HG02642 (cell line): Measurements from ENCODE around the gene FAM171A1.

ENCODE experiments used
- ATAC-seq: cut with Tn5 transposase; IDR thresholded peaks from one replicate; pipeline ENCODE4 v1.9.1; 2021; ENCODE audit warnings: mild to moderate bottlenecking; ENCODE audit not compliant: unreplicated experiment, poor library complexity

FAM171A1 gene

DNA sequence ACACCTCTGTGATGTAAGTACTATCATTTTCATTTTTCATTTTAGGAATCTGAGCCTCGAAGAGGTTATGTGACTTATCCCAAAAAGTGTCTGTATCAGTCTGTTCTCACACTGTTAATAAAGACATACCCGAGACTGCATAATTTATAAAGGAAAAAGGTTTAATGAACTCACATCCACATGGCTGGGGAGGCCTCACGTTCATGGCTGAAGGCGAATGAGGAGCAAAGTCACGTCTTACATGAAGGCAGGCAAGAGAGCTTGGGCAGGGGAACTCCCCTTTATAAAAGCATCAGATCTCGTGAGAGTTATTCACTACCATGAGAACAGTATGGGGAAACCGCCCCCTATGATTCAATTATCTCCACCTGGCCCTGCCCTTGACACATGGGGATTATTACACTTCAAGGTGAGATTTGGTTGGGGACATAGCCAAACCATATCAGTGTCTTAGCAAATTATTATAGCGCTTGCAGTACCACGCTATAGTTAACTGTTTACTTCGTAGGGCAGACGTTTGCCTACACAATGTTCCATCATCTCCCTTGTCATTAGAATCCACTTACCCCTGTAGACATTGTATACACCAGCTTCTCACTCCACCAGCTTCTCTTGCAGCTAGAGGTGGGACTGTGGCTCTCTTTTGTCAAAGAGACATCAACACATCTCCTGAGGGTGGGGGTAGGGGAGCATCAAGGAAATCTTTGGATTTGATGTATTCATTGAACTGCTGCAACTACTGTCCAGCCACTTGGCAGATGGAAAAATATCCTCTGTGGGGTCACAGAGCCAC lies 187.2 kb downstream of the FAM171A1 start:
- ATAC-seq: no peak

DNA sequence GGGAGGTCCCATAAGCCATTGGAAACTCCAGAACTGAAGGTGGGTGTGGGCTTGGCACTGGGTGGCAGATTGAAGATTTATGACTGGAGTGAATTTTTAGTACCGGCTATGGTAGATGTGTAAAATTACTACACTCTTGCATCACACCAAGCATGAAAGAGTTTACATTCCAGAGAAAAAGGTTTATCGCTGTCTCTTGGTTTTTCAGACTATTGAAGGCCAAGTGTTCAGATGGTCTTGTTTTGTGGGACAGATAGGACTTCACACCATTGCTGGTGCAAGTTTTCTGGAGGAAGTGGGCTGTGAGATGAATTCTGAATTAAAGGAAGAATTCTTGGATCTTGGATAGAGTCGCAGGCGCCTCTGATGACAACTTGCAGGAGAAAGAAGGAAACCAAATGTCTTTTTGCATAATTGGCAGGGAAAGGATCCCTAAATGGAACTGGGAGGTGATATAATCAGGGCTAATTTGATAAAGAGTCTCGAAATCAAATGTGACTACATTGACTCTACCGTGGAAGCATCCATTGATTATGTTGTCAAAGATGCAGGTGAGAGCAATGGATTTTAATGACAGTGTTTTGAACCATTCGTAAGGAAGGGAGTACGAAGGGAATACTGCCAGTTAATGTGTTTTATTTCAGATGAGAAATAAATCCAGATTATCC lies 188.4 kb downstream of the FAM171A1 start:
- no peak for ATAC-seq

DNA sequence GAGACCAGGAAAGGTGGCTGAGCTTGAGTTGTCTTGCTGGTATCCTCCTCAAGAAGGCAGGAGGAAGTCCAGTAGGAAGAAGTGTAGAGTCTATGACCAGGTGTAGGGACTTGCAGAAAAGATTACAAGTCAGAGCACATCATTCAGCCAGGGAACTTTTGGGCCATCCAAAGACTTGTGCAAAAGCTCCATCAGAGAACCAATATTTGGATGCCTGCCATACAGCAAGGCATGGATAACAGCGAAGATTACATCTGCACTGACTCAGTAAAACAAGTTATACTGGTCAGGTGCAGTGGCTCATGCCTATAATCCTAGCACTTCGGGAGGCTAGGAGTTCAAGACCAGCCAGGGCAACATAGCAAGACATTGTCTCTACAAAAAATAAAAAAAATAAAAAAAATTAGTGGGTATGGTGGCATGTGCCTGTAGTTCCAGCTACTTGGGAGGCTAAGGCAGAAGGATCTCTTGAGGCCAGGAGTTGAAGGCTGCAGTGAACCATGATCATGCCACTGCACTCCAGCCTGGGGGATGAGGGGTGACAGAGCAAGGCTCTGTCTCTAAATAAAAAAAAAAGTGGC lies 189.4 kb downstream of the FAM171A1 start:
- no peak for ATAC-seq

DNA sequence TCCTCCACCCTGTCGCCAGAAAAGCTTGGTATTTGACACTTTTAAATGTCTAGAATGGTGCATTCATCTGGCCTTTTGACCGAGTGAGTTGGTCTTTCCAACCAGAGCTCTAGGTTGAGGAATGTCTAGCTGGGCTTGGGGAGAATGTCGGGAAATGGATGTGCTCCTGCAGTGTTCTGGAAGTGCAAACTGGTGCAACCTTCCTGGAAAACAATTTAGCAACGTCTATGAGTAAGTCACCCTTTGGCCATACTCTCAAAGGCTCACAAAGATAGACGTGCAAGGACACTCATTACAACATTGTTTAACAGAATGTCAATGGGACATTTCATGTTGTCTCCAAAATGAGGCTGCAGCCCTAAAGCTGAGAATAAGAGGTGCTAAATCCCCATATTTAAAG lies 190.4 kb downstream of the FAM171A1 start:
- no peak for ATAC-seq

DNA sequence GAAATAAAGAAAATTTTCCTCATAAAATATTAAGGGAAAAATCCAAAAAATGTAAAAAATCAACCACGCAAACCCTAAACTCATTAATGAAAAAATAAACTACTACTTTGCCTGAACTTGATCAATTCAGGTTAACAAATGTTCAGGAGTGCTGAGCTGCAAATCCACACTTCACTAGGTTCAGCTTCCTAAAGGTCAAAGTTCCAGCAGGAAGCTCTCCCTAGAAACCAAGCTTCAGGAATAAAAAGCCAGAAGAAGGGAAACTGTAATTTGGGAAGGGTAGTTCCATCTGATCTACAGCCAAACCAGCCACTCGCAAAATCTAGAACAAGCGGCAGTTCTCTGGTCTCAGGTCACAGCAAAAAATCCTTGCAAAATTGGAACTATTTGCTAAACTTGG lies 194.8 kb downstream of the FAM171A1 start:
- ATAC-seq: no peak

DNA sequence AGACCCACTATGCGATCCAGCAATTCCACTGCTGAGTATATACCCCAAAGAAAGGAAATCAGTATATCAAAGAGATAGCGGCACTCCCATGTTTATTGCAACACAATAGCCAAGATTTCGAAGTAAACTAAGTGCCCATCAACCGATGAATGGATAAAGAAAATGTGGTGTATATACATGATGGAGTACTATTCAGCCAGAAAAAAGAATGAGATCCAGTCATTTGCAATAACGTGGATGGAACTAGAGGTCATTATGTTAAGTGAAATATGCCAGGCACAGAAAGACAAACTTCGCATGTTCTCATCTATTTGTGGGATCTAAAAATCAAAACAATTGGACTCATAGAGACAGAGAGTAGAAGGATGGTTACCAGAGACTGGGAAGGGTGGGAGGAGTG lies 195.5 kb downstream of the FAM171A1 start:
- ATAC-seq: no peak

DNA sequence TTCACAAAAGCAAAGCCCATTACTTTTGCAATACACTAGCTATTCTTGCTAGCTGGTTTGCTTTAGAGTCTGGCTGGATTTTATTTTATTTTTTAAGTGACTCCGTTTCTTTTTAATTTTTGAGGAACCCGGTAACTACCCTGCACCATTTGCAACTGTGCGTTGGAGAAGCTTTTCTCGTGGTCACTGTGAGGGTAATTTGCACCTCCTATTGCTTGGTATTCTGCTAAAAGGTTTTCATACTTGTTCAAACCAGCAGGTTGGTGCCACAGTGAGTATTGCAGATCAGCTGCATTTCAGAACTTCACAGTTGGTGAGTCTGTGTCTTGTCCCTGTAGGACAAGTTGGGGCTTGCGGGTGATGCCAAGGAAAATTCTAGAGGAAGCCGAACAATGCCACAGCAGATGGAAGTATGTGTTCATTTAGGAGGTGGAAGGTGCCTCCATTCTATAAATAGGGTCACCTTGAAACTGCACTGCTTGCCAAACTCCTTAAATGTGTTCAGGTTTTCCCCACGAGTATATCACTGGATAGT lies 198.7 kb downstream of the FAM171A1 start:
- no peak for ATAC-seq

DNA sequence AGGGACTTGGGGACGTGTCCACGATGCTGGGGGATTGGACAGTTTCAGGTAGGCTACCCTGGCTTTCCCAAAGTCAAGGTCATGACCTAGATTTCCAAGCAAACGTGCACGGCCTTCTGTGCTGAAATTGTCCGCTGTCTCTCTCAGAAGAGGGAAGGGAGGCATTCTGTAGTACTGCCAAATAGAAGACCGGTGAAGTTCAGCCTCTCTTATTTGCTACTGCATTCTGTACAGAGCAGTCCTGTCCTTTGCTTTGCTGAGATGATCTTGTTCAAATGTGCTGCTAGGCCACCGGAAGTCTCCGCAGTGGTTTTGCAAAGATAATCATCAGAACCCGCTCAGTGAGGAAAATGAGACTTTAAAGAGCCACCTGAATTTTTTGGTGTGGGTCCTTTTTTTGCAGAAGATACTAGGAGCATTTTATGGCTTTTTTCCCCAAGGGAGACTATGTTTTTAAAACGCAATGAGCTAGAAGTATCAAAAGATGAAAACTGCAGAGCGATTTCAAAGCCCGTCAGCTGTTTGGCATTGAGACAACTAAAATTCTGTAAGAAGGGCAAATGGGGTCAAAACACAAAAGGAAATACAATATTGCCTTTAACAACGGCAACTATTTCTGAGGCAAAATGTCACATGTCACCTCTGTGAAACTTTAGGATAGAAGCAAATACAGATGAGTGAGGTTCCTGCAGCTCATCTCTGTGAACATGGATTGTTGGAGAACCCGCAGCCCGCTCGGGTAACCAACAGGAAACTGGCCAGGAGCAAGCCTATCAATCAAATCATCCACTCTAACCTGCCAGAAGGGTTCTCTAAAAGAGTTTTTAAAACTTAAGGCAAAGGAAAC lies 201.3 kb downstream of the FAM171A1 start:
- no peak for ATAC-seq

DNA sequence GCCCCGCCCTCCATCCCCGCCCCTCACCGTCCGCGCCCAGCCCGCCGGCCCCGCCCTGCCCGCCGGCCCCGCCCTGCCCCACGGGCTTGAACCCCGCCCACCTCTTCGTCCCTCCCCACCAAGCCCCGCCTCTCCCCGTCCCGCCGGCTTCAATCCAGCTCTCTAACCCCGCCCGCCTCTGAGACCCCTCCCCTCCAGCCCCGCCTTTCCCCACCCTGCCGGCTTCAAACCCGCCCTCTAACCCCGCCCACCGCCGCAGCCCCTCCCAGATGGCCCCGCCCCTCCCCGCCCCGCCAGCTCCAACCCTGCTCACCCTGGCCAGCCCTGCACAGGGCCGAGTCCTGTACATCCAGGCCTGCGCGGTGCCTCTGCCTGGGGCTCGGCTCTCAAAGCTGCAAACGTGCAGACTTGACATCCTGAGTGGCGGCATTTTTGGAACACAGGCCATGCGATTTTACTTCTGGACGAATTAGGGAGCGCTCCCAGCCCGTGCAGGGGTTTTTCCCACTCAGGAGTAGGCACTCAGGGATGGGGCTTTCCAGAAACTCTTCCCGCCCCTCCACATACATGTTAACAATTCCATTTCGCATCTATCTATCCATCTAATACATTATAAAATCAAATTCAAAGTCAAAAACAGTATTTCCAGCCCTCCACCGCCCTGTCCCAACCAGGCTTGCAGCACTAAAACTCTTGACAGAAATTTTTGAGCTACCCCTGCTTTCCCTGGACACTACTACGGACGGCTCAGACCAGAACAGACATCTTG lies 202.1 kb downstream of the FAM171A1 start:
- ATAC-seq: peak; percentile 47

DNA sequence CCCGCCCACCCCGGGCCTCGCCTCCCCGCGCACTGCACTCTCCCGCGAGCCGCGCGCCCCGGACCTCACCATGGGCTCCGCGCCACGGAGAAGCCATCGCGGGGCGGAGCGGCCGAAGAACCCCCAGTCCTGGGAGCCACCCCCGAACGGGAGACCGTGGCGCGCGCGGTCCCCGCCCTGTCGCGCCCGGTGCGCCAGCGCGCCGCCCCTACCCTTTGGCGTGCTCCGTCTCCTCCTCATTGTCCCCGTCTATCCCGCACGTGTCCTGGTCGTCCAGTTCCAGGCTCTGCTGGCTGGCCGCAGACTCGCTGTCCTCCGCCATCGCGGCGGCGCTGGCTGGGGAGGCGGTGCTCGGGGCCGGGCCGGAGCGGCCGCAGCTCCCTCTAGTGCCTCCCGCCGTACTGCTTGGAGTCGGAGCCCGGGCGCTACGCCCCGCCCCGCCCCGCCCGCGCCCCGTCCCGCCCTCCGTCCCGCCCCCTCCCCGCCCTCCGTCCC lies 202.8 kb downstream of the FAM171A1 start, which contains the start of gene NMT2:
TSS of gene NMT2 (minus strand) at position 403 of the 495 bp plus-strand sequence. CDS start at position 322, 81 bp downstream.
- peak; percentile 93 for ATAC-seq

DNA sequence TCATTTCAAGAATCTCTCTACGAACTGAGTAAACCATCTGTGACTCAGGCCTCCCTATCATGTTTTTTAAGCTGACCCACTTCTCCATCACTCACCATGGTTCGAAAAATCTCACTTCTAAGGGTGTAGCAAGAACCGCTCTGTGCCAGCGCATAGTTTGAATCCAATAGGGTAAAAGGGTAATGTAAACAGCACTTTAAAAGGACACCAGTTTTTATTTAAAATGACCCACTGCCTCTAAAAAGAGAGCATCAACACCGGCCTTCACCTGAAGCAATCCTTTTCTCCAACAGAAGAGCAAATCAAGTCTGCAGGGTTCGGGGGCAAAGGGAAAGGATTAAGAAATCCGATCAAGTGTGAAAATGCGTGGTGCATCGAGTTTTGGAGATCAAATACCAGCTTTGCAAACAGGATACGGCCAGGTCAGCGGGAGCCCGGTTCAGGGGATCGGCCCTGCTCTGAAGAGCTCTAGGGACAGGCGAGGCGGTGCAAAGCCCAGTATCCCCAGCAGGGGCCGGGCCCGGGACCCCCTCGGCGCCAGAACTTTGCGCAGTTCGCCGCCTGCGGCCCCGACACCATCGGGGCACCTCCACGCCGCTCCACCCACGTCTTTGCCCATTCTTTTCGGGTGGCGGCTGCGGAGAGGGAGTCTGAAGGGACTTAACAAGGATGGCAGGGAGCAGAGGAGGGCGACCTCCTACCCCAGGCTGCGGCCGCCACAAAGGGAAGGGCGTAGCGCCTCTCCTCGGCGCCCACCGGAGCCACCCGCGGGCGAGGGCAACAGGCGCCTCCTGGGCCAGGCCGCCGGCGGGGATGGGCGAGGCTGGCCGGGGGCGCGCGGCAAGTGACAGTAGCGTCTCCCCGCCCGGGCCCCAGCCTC lies 203.4 kb downstream of the FAM171A1 start:
- ATAC-seq: peak; percentile 43

DNA sequence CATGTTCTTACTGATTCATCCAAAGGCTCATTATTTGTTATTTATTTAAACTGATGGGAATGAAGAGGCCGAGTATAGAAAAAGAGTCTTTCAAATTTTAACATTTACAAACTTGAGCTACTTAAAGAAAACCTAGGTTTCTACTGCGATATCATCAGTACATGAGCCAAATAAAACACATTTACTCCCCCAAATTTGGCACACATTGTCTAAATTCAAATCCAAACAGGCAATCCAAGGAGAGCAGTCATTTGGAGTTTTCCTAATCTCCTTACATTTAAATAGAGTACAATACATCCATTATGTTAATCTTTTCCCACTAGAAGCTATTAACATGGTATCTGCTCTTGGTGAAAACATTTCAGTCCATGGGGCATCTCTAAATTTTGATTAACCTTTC lies 204.8 kb downstream of the FAM171A1 start:
- ATAC-seq: no peak

DNA sequence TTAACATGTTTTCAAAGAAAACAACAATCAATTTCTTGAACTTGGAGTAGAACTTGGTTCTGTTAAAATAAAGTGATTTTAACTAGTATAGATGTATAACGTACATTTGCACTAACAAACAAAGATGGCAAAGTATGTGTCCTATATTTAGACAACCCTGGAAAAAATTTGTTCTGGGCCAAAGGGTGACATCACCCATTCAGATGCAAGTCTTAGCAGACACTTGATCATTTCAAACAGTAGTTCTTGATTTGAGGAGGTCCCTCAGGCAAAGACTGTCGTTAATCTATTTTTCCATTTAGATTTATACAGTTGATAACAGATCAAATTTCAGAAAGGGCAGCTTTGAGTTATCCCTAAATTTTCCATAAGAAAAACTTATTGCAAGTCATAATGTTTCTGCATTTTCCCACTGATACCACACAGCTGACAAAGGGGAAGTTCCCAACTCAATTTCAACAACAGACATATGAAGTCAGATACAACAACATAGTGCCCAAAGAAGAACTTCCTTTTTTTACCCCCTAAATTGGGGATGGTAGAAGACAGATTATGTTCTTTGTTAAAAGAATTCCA lies 207.7 kb downstream of the FAM171A1 start:
- ATAC-seq: no peak
